Measurements from ENCODE around the gene TMEM41B. TPM values are rescaled to one million over a fixed set of nuclear protein-coding genes. Genes with fewer than 3 reads are reported as not detected.

TMEM41B gene
- total and polyA plus RNA-seq, 4 donors, result 20.6 to 86.5 (median 72.3) TPM

- no peaks in the 10 kb centered on the region for H3K9me3 ChIP-seq (ENCODE audit: control insufficient read depth in 4 of 4, insufficient read depth in 3 of 4, low read length in 3 of 4)
- 87 to 95% methylated on average over 3 of the region's 3 CpGs for WGBS, 2 donors
- peaks cover 5 to 10% (median 7%) of the 10 kb centered on the region in 5 donors for H3K4me1 ChIP-seq (ENCODE audit: control insufficient read depth in 5 of 5, insufficient read depth in 5 of 5, low read length in 5 of 5)
These were observed 3.8 kb downstream of the TMEM41B start for GRCh38 chr11:9310485-9311090.

GRCh38 chr11:9304178-9304577 lies 10.2 kb downstream of the TMEM41B start:
- no peak for DNase-seq
- H3K27ac ChIP-seq (ENCODE audit: low read depth in 1 of 2, low read length in 1 of 2), result no peak overlapping the region
- H3K36me3 ChIP-seq (ENCODE audit: control insufficient read depth in 4 of 4, insufficient read depth in 4 of 4, low read length in 4 of 4), result peaks cover 0 to 2% (median 0%) of the 10 kb centered on the region in 4 donors
- no peak overlapping the region for H3K9ac ChIP-seq (ENCODE audit: insufficient read depth in 1 of 2, low read length in 2 of 2)
- WGBS, 2 donors, result 79 to 88% methylated on average over 3 of the region's 3 CpGs
- no peaks in the 10 kb centered on the region for H3K27me3 ChIP-seq (ENCODE audit: control insufficient read depth in 3 of 3, insufficient read depth in 3 of 3, low read length in 2 of 3)
- H3K4me1 ChIP-seq (ENCODE audit: control insufficient read depth in 5 of 5, insufficient read depth in 5 of 5, low read length in 5 of 5), result peaks cover 0 to 3% (median 0%) of the 10 kb centered on the region in 5 donors
- H3K4me3 ChIP-seq, result no peak overlapping the region
- no peaks in the 10 kb centered on the region for H3K9me3 ChIP-seq (ENCODE audit: control insufficient read depth in 4 of 4, insufficient read depth in 3 of 4, low read length in 3 of 4)
- no peak for ATAC-seq (ENCODE audit: insufficient read depth, low FRiP score)
- no peak for TF ChIP-seq CTCF (IDR thresholded peaks at IDR 0.05; ENCODE audit: control extremely low read depth, extremely low read depth)

More at GRCh38 chr11:9310485-9311090, 3.8 kb downstream of the TMEM41B start:
- no peaks in the 10 kb centered on the region for H3K36me3 ChIP-seq (ENCODE audit: control insufficient read depth in 4 of 4, insufficient read depth in 4 of 4, low read length in 4 of 4)
- no peak for TF ChIP-seq CTCF (IDR thresholded peaks at IDR 0.05; ENCODE audit: control extremely low read depth, extremely low read depth)
- H3K9ac ChIP-seq (ENCODE audit: insufficient read depth in 1 of 2, low read length in 2 of 2), result peak overlapping the region in 1 of 2 donors; percentile 11
- no peaks in the 10 kb centered on the region for H3K27me3 ChIP-seq (ENCODE audit: control insufficient read depth in 3 of 3, insufficient read depth in 3 of 3, low read length in 2 of 3)
- no peak for DNase-seq
- no peak overlapping the region for H3K27ac ChIP-seq (ENCODE audit: low read depth in 1 of 2, low read length in 1 of 2)
- no peak overlapping the region for H3K4me3 ChIP-seq
- no peak for ATAC-seq (ENCODE audit: insufficient read depth, low FRiP score)

- H3K36me3 ChIP-seq (ENCODE audit: control insufficient read depth in 4 of 4, insufficient read depth in 4 of 4, low read length in 4 of 4), result peaks cover 2 to 4% (median 4%) of the 10 kb centered on the region in 4 donors
- H3K4me3 ChIP-seq, result no peak overlapping the region
- no peak overlapping the region for H3K9ac ChIP-seq (ENCODE audit: insufficient read depth in 1 of 2, low read length in 2 of 2)
- H3K4me1 ChIP-seq (ENCODE audit: control insufficient read depth in 5 of 5, insufficient read depth in 5 of 5, low read length in 5 of 5), result peaks cover 0 to 3% (median 0%) of the 10 kb centered on the region in 5 donors
- no peak for TF ChIP-seq CTCF (IDR thresholded peaks at IDR 0.05; ENCODE audit: control extremely low read depth, extremely low read depth)
- DNase-seq (no peak), ATAC-seq (ENCODE audit: insufficient read depth, low FRiP score) (no peak)
- H3K9me3 ChIP-seq (ENCODE audit: control insufficient read depth in 4 of 4, insufficient read depth in 3 of 4, low read length in 3 of 4), result no peaks in the 10 kb centered on the region
- no peaks in the 10 kb centered on the region for H3K27me3 ChIP-seq (ENCODE audit: control insufficient read depth in 3 of 3, insufficient read depth in 3 of 3, low read length in 2 of 3)
- no peak overlapping the region for H3K27ac ChIP-seq (ENCODE audit: low read depth in 1 of 2, low read length in 1 of 2)
- WGBS, 2 donors, result 84 to 94% methylated on average over 3 of the region's 3 CpGs
These were observed 11.9 kb downstream of the TMEM41B start for GRCh38 chr11:9302448-9302847.

GRCh38 chr11:9301720-9302119 lies 12.7 kb downstream of the TMEM41B start:
- peaks cover 3 to 5% (median 4%) of the 10 kb centered on the region in 4 donors for H3K36me3 ChIP-seq (ENCODE audit: control insufficient read depth in 4 of 4, insufficient read depth in 4 of 4, low read length in 4 of 4)
- no peak for ATAC-seq (ENCODE audit: insufficient read depth, low FRiP score)
- no peak for DNase-seq
- peaks cover 0 to 2% (median 0%) of the 10 kb centered on the region in 5 donors for H3K4me1 ChIP-seq (ENCODE audit: control insufficient read depth in 5 of 5, insufficient read depth in 5 of 5, low read length in 5 of 5)
- 58 to 87% methylated on average over 10 of the region's 10 CpGs for WGBS, 2 donors
- H3K27me3 ChIP-seq (ENCODE audit: control insufficient read depth in 3 of 3, insufficient read depth in 3 of 3, low read length in 2 of 3), result no peaks in the 10 kb centered on the region
- no peak overlapping the region for H3K9ac ChIP-seq (ENCODE audit: insufficient read depth in 1 of 2, low read length in 2 of 2)
- no peak overlapping the region for H3K27ac ChIP-seq (ENCODE audit: low read depth in 1 of 2, low read length in 1 of 2)
- no peak for TF ChIP-seq CTCF (IDR thresholded peaks at IDR 0.05; ENCODE audit: control extremely low read depth, extremely low read depth)
- no peak overlapping the region for H3K4me3 ChIP-seq
- H3K9me3 ChIP-seq (ENCODE audit: control insufficient read depth in 4 of 4, insufficient read depth in 3 of 4, low read length in 3 of 4), result no peaks in the 10 kb centered on the region
